ENCODE data around the gene LGALSL. TPM values are rescaled to one million over a fixed set of nuclear protein-coding genes. Genes with fewer than 3 reads are reported as not detected.
"Not testable (repeated sequence)": the region's sequence is repeated elsewhere in the genome, so short reads cannot be mapped to it uniquely, and the experiment has no call there.

Gene LGALSL
- polyA plus RNA-seq, 4 donors = 6.0 to 28.6 (median 25.3) TPM

DNA sequence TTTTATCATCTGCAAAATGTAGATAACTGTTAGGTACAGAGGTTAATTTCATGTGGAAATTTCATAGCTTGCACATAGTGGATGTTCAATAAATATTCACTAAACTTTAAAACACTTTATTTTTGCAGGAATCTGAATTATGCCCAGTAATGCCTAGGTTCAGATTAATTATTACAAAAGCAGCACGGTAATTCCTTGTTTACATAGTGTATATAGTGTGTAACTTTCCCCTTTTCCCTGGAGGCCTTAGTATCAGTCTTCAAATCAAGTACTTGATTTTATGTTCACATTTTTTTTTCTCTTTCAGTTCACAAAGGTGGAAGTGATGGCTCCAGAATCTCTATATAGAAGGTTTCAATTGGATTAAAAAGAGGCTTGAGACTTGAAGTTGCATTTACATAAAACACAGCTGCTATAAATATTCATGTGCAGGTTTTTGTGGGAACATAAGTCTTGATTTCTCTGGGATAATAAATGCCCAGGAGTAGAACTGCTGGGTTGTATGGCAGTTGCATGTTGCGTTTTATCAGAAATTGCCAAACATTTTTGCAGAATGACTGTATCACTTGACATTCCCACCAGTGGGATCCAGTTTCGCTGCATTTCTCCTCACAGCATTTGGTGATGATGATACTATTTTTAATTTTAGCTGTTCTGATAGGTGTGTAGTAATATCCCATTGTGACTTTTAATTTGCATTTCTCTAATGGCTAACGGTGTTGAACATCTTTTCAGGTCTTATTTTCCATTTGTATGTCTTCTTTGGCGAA, 27.6 kb upstream of the LGALSL start:
- FAIRE-seq = no peak
- no peaks in the 10 kb centered on the region for H3K27me3 ChIP-seq (ENCODE audit: control insufficient read depth in 3 of 3, insufficient read depth in 3 of 3, low read length in 3 of 3)
- no peaks in the 10 kb centered on the region for H3K36me3 ChIP-seq (ENCODE audit: control insufficient read depth in 3 of 3, insufficient read depth in 2 of 3, low read depth in 1 of 3, low read length in 3 of 3)
- H3K4me3 ChIP-seq (ENCODE audit: low read depth in 1 of 3, low read length in 3 of 3) = no peak overlapping the region
- peak overlapping the region in 1 of 3 donors; percentile 41 for H3K27ac ChIP-seq (ENCODE audit: low read depth in 1 of 3, low read length in 2 of 3)
- peaks cover 2 to 47% (median 2%) of the 10 kb centered on the region in 3 donors for H3K4me1 ChIP-seq (ENCODE audit: control insufficient read depth in 3 of 3, insufficient read depth in 2 of 3, low read depth in 1 of 3, low read length in 2 of 3)
- H3K9me3 ChIP-seq (ENCODE audit: control insufficient read depth in 2 of 2, insufficient read depth in 1 of 2, low read depth in 1 of 2, low read length in 1 of 2) = peaks cover 0 to 5% of the 10 kb centered on the region in 2 donors
- 48 to 68% (median 51%) methylated on average over 5 of the region's 5 CpGs for WGBS, 3 donors
- peak; percentile 36 to 39 for DNase-seq

- 75 to 84% (median 80%) methylated on average over 4 of the region's 4 CpGs for WGBS, 3 donors
- Histone ChIP-seq H3K36me3 (ENCODE audit: control insufficient read depth in 3 of 3, insufficient read depth in 2 of 3, low read depth in 1 of 3, low read length in 3 of 3) (no peaks in the 10 kb centered on the region), H3K27me3 (ENCODE audit: control insufficient read depth in 3 of 3, insufficient read depth in 3 of 3, low read length in 3 of 3) (no peaks in the 10 kb centered on the region), H3K4me3 (ENCODE audit: low read depth in 1 of 3, low read length in 3 of 3) (no peak overlapping the region), H3K4me1 (ENCODE audit: control insufficient read depth in 3 of 3, insufficient read depth in 2 of 3, low read depth in 1 of 3, low read length in 2 of 3) (peaks cover 0 to 2% (median 0%) of the 10 kb centered on the region in 3 donors), H3K27ac (ENCODE audit: low read depth in 1 of 3, low read length in 2 of 3) (no peak overlapping the region), H3K9me3 (ENCODE audit: control insufficient read depth in 2 of 2, insufficient read depth in 1 of 2, low read depth in 1 of 2, low read length in 1 of 2) (no peaks in the 10 kb centered on the region)
- no peak for FAIRE-seq
- peak in 1 of 2 donors; percentile 24 for DNase-seq
Measured at GRCh38 chr2:64434039-64434657, 19.8 kb upstream of the LGALSL start.

GRCh38 chr2:64437883-64438282, 16.1 kb upstream of the LGALSL start:
- Histone ChIP-seq H3K27me3 (ENCODE audit: control insufficient read depth in 3 of 3, insufficient read depth in 3 of 3, low read length in 3 of 3) (peaks cover 0 to 4% (median 0%) of the 10 kb centered on the region in 3 donors), H3K36me3 (ENCODE audit: control insufficient read depth in 3 of 3, insufficient read depth in 2 of 3, low read depth in 1 of 3, low read length in 3 of 3) (no peaks in the 10 kb centered on the region), H3K4me3 (ENCODE audit: low read depth in 1 of 3, low read length in 3 of 3) (no peak overlapping the region), H3K4me1 (ENCODE audit: control insufficient read depth in 3 of 3, insufficient read depth in 2 of 3, low read depth in 1 of 3, low read length in 2 of 3) (peaks cover 0 to 4% (median 2%) of the 10 kb centered on the region in 3 donors), H3K27ac (ENCODE audit: low read depth in 1 of 3, low read length in 2 of 3) (no peak overlapping the region), H3K9me3 (ENCODE audit: control insufficient read depth in 2 of 2, insufficient read depth in 1 of 2, low read depth in 1 of 2, low read length in 1 of 2) (no peaks in the 10 kb centered on the region)
- no peak for FAIRE-seq
- WGBS, 3 donors = 85 to 96% (median 94%) methylated on average over 3 of the region's 3 CpGs
- DNase-seq = no peak

GRCh38 chr2:64439194-64439593, 14.8 kb upstream of the LGALSL start:
- no peak for FAIRE-seq
- Histone ChIP-seq H3K4me1 (ENCODE audit: control insufficient read depth in 3 of 3, insufficient read depth in 2 of 3, low read depth in 1 of 3, low read length in 2 of 3) (peaks cover 0 to 4% (median under 1%) of the 10 kb centered on the region in 3 donors), H3K27ac (ENCODE audit: low read depth in 1 of 3, low read length in 2 of 3) (no peak overlapping the region)

GRCh38 chr2:64440843-64441242, 13.1 kb upstream of the LGALSL start:
- Histone ChIP-seq H3K27ac (ENCODE audit: low read depth in 1 of 3, low read length in 2 of 3) (no peak overlapping the region), H3K4me3 (ENCODE audit: low read depth in 1 of 3, low read length in 3 of 3) (no peak overlapping the region), H3K36me3 (ENCODE audit: control insufficient read depth in 3 of 3, insufficient read depth in 2 of 3, low read depth in 1 of 3, low read length in 3 of 3) (no peaks in the 10 kb centered on the region), H3K4me1 (ENCODE audit: control insufficient read depth in 3 of 3, insufficient read depth in 2 of 3, low read depth in 1 of 3, low read length in 2 of 3) (peaks cover 0 to 4% (median 0%) of the 10 kb centered on the region in 3 donors), H3K27me3 (ENCODE audit: control insufficient read depth in 3 of 3, insufficient read depth in 3 of 3, low read length in 3 of 3) (peaks cover 0 to 4% (median 0%) of the 10 kb centered on the region in 3 donors), H3K9me3 (ENCODE audit: control insufficient read depth in 2 of 2, insufficient read depth in 1 of 2, low read depth in 1 of 2, low read length in 1 of 2) (no peaks in the 10 kb centered on the region)
- WGBS, 3 donors = 75 to 96% (median 93%) methylated on average over 2 of the region's 2 CpGs
- DNase-seq (no peak), FAIRE-seq (no peak)

More at GRCh38 chr2:64439194-64439593, 14.8 kb upstream of the LGALSL start:
- no peak for DNase-seq
- H3K4me3 ChIP-seq (ENCODE audit: low read depth in 1 of 3, low read length in 3 of 3) = no peak overlapping the region
- H3K27me3 ChIP-seq (ENCODE audit: control insufficient read depth in 3 of 3, insufficient read depth in 3 of 3, low read length in 3 of 3) = peaks cover 0 to 4% (median 0%) of the 10 kb centered on the region in 3 donors
- H3K36me3 ChIP-seq (ENCODE audit: control insufficient read depth in 3 of 3, insufficient read depth in 2 of 3, low read depth in 1 of 3, low read length in 3 of 3) = no peaks in the 10 kb centered on the region
- H3K9me3 ChIP-seq (ENCODE audit: control insufficient read depth in 2 of 2, insufficient read depth in 1 of 2, low read depth in 1 of 2, low read length in 1 of 2) = no peaks in the 10 kb centered on the region

DNA sequence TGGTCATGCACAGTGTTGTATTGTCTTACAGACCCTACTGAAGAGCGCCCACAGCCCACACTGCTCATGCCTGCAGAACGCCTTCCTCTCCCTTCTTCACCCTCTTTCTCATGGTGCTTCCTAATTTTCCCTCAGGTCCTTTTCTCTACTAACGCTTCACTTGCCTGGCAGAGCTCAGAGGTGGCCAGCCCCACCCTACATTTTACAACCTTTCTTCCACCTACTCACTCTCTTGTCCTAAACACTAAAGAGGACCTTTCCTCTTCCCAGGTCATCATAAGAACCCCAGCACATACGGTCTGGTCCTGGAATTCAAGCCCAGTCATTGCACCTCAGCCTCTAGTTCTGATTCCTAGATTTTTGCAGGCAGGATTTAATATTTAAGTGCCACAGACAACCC, 11.7 kb upstream of the LGALSL start:
- peaks cover 0 to 4% (median 0%) of the 10 kb centered on the region in 3 donors for H3K27me3 ChIP-seq (ENCODE audit: control insufficient read depth in 3 of 3, insufficient read depth in 3 of 3, low read length in 3 of 3)

DNA sequence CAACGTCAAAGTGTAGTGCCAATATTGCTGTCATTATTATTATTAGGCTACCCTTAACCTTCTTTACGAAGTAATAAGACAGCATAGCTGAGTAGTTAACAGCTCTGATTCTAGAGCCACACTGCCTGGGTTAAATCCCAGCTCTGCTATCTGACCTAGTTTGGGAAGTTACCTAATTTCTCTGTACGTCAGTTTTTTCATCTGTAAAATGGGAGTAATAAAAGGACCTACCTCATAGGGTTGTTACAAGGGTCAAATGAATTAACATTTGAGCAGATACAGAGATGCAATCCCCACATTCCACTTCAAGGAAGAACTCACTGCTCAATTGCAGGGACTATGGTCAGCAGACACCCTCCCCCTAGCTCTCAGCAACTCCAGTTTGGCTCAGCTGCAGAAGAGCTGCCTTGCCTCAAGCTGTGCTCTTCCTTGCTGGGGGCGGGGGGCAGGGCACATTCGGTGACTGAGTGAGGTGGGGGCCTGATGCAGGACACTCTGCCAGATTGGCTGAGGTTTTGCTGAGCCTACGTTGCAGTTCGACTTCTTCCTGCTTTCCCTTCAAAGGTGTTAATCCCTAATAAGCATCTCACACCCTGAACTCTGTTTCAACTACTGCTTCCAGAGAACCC, 11.0 kb upstream of the LGALSL start:
- DNase-seq = no peak
- Histone ChIP-seq H3K36me3 (ENCODE audit: control insufficient read depth in 3 of 3, insufficient read depth in 2 of 3, low read depth in 1 of 3, low read length in 3 of 3) (no peaks in the 10 kb centered on the region), H3K27ac (ENCODE audit: low read depth in 1 of 3, low read length in 2 of 3) (no peak overlapping the region), H3K4me3 (ENCODE audit: low read depth in 1 of 3, low read length in 3 of 3) (no peak overlapping the region), H3K9me3 (ENCODE audit: control insufficient read depth in 2 of 2, insufficient read depth in 1 of 2, low read depth in 1 of 2, low read length in 1 of 2) (no peaks in the 10 kb centered on the region), H3K27me3 (ENCODE audit: control insufficient read depth in 3 of 3, insufficient read depth in 3 of 3, low read length in 3 of 3) (peaks cover 0 to 4% (median 0%) of the 10 kb centered on the region in 3 donors), H3K4me1 (ENCODE audit: control insufficient read depth in 3 of 3, insufficient read depth in 2 of 3, low read depth in 1 of 3, low read length in 2 of 3) (peaks cover 0 to 4% (median 0%) of the 10 kb centered on the region in 3 donors)
- no peak for FAIRE-seq
- 71 to 82% (median 77%) methylated on average over 7 of the region's 7 CpGs for WGBS, 3 donors

More for the DNA sequence above, 11.7 kb upstream of the LGALSL start:
- DNase-seq (no peak), FAIRE-seq (no peak)
- Histone ChIP-seq H3K9me3 (ENCODE audit: control insufficient read depth in 2 of 2, insufficient read depth in 1 of 2, low read depth in 1 of 2, low read length in 1 of 2) (no peaks in the 10 kb centered on the region), H3K4me1 (ENCODE audit: control insufficient read depth in 3 of 3, insufficient read depth in 2 of 3, low read depth in 1 of 3, low read length in 2 of 3) (peaks cover 0 to 4% (median 0%) of the 10 kb centered on the region in 3 donors), H3K36me3 (ENCODE audit: control insufficient read depth in 3 of 3, insufficient read depth in 2 of 3, low read depth in 1 of 3, low read length in 3 of 3) (no peaks in the 10 kb centered on the region), H3K4me3 (ENCODE audit: low read depth in 1 of 3, low read length in 3 of 3) (no peak overlapping the region), H3K27ac (ENCODE audit: low read depth in 1 of 3, low read length in 2 of 3) (no peak overlapping the region)
- WGBS, 3 donors = 61 to 82% (median 74%) methylated on average over 4 of the region's 4 CpGs

DNA sequence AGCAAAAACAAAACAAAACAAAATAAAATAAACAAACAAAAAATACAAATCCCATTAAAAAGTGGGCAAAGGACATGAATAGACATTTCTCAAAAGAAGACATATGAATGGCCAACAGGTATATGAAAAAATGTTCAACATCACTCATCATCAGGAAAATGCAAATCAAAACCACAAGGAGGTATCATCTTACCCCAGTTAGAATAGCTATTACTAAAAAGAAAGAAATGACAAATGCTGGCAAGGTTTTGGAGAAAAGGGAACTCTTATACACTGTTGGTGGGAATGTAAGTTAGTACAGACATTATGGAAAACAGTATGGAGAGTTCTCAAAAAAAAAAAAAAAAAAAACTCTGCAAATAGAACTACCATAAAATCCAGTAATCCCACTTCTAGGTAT, 8.0 kb upstream of the LGALSL start:
- H3K27me3 ChIP-seq (ENCODE audit: control insufficient read depth in 3 of 3, insufficient read depth in 3 of 3, low read length in 3 of 3); H3K4me1 ChIP-seq (ENCODE audit: control insufficient read depth in 3 of 3, insufficient read depth in 2 of 3, low read depth in 1 of 3, low read length in 2 of 3); H3K27ac ChIP-seq (ENCODE audit: low read depth in 1 of 3, low read length in 2 of 3); H3K4me3 ChIP-seq (ENCODE audit: low read depth in 1 of 3, low read length in 3 of 3); DNase-seq; H3K9me3 ChIP-seq (ENCODE audit: control insufficient read depth in 2 of 2, insufficient read depth in 1 of 2, low read depth in 1 of 2, low read length in 1 of 2); H3K36me3 ChIP-seq (ENCODE audit: control insufficient read depth in 3 of 3, insufficient read depth in 2 of 3, low read depth in 1 of 3, low read length in 3 of 3); FAIRE-seq: not testable (repeated sequence)
